ENCODE results near the gene C7orf57. TPM values are rescaled to one million over a fixed set of nuclear protein-coding genes. Genes with fewer than 3 reads are reported as not detected.

The C7orf57 gene
- total and polyA plus RNA-seq, 2 donors (not counting 1 experiment from before 2014, with no cell fraction given), result not detected

- no peak overlapping the region for H3K4me3 Mint-ChIP-seq
- TF ChIP-seq EZH2 (IDR thresholded peaks at IDR 0.05; ENCODE audit: borderline replicate concordance, insufficient read depth, low read depth, low read length, poor library complexity, severe bottlenecking) (no peak), CTCF (IDR thresholded peaks at IDR 0.05) (peak; percentile 97)
- no peaks in the 10 kb centered on the region for H3K9me3 ChIP-seq (ENCODE audit: control extremely low read depth in 1 of 3, control insufficient read depth in 2 of 3, insufficient read depth in 1 of 3, low read length in 2 of 3)
- H3K4me3 ChIP-seq (ENCODE audit: control extremely low read depth in 1 of 5, extremely low read depth in 1 of 5, insufficient read depth in 1 of 5, low read depth in 2 of 5, low read length in 4 of 5), result no peak overlapping the region
- 22% methylated on average over 7 of the region's 9 CpGs for WGBS (ENCODE audit: insufficient coverage)
- no peaks in the 10 kb centered on the region for H3K79me2 ChIP-seq (ENCODE audit: control insufficient read depth, insufficient read depth, low read length)
- no peaks in the 10 kb centered on the region for H4K20me1 ChIP-seq (ENCODE audit: control insufficient read depth, insufficient read depth, low read length, poor library complexity, severe bottlenecking)
- intact Hi-C loops (cut with micrococcal nuclease), result loop anchor here (1.0 to 2.0 kb wide), 4 partner anchors 25 to 165 kb away; partner anchors contain the start of gene C7orf57
- no peaks in the 10 kb centered on the region for H3K36me3 ChIP-seq (replicated peaks in 1 of 2; ENCODE audit: control extremely low read depth in 1 of 2, control insufficient read depth in 1 of 2, extremely low read depth in 1 of 2, insufficient read depth in 2 of 2, low read length in 1 of 2)
- peaks cover 0 to 3% of the 10 kb centered on the region in 2 donors for H3K4me1 ChIP-seq (ENCODE audit: control insufficient read depth in 2 of 2, insufficient read depth in 2 of 2, low read length in 2 of 2)
- H3K9me3 Mint-ChIP-seq (ENCODE audit: insufficient read depth), result no peaks in the 10 kb centered on the region
- peaks cover 3% of the 10 kb centered on the region for H3K27me3 Mint-ChIP-seq
- ChIA-PET CTCF (interaction anchor here (0.8 to 15.9 kb wide), 33 partner anchors 10 to 856 kb away, joined by 3 to 229 read pairs (median 4); partner anchors contain the start of gene UPP1), POLR2A (interaction anchor here (1.0 to 1.7 kb wide), 2 partner anchors 21 to 118 kb away, joined by 3 to 5 read pairs; partner anchors contain the start of gene UPP1)
- no peaks in the 10 kb centered on the region for H3K27me3 ChIP-seq (replicated peaks in 1 of 4; ENCODE audit: control extremely low read depth in 1 of 4, control insufficient read depth in 3 of 4, insufficient read depth in 4 of 4, low read length in 3 of 4)
- DNase-seq, result peak; percentile 85
- no peak overlapping the region for H3K9ac ChIP-seq (ENCODE audit: low read length)
- no peak overlapping the region for H3K27ac Mint-ChIP-seq
- peak; percentile 96 for ATAC-seq (ENCODE audit: low read depth)
- H2AFZ ChIP-seq (ENCODE audit: insufficient read depth, low read depth, low read length, poor library complexity, severe bottlenecking), result peak overlapping the region; percentile 30
- peaks cover 4% of the 10 kb centered on the region for H3K4me1 Mint-ChIP-seq
- H3K27ac ChIP-seq (ENCODE audit: low read length in 2 of 2), result no peak overlapping the region
- H3K4me2 ChIP-seq (replicated peaks; ENCODE audit: low read depth, low read length, poor library complexity, severe bottlenecking), result no peak overlapping the region
Measured at GRCh38 chr7:48109848-48110663, 74.7 kb downstream of the C7orf57 start.

DNA sequence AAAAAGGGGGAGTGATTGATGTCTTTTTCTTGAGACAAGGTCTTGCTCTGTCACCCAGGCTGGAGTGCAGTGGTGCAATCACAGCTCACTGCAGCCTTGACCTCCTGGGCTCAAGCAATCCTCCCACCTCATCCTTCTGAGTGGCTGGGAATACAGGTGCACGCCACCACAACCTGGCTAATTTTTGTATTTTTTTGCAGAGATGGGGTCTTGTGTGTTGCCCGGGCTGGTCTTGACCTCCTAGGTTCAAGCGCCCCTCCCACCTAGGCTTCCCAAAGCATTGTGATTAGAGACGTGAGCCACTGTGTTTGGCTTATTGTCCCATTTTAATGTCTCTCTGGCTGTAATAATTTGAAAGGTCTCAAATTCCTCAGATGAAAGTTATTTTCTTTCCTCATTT lies 75.5 kb downstream of the C7orf57 start:
- Histone ChIP-seq H3K4me2 (replicated peaks; ENCODE audit: low read depth, low read length, poor library complexity, severe bottlenecking) (no peak overlapping the region), H3K36me3 (replicated peaks in 1 of 2; ENCODE audit: control extremely low read depth in 1 of 2, control insufficient read depth in 1 of 2, extremely low read depth in 1 of 2, insufficient read depth in 2 of 2, low read length in 1 of 2) (no peaks in the 10 kb centered on the region), H4K20me1 (ENCODE audit: control insufficient read depth, insufficient read depth, low read length, poor library complexity, severe bottlenecking) (no peaks in the 10 kb centered on the region), H3K4me1 (ENCODE audit: control insufficient read depth in 2 of 2, insufficient read depth in 2 of 2, low read length in 2 of 2) (peaks cover 0 to 3% of the 10 kb centered on the region in 2 donors), H3K9ac (ENCODE audit: low read length) (no peak overlapping the region), H3K4me3 (ENCODE audit: control extremely low read depth in 1 of 5, extremely low read depth in 1 of 5, insufficient read depth in 1 of 5, low read depth in 2 of 5, low read length in 4 of 5) (no peak overlapping the region), H2AFZ (ENCODE audit: insufficient read depth, low read depth, low read length, poor library complexity, severe bottlenecking) (no peak overlapping the region), H3K79me2 (ENCODE audit: control insufficient read depth, insufficient read depth, low read length) (no peaks in the 10 kb centered on the region), H3K27me3 (replicated peaks in 1 of 4; ENCODE audit: control extremely low read depth in 1 of 4, control insufficient read depth in 3 of 4, insufficient read depth in 4 of 4, low read length in 3 of 4) (no peaks in the 10 kb centered on the region), H3K27ac (ENCODE audit: low read length in 2 of 2) (no peak overlapping the region), H3K9me3 (ENCODE audit: control extremely low read depth in 1 of 3, control insufficient read depth in 2 of 3, insufficient read depth in 1 of 3, low read length in 2 of 3) (no peaks in the 10 kb centered on the region)
- H3K27ac Mint-ChIP-seq, result no peak overlapping the region
- DNase-seq (no peak), ATAC-seq (ENCODE audit: low read depth) (no peak)
- H3K4me1 Mint-ChIP-seq, result peaks cover 4% of the 10 kb centered on the region
- H3K27me3 Mint-ChIP-seq, result peaks cover 3% of the 10 kb centered on the region
- no CpG with 5 or more reads among the region's 4 CpGs for WGBS (ENCODE audit: insufficient coverage)
- H3K9me3 Mint-ChIP-seq (ENCODE audit: insufficient read depth), result no peaks in the 10 kb centered on the region
- CTCF ChIA-PET, result interaction anchor here (0.8 to 15.9 kb wide), 28 partner anchors 9 to 857 kb away, joined by 3 to 229 read pairs (median 4); no protein-coding TSS in a partner anchor
- H3K4me3 Mint-ChIP-seq, result no peak overlapping the region
- POLR2A ChIA-PET, result no interaction called here
- TF ChIP-seq EZH2 (IDR thresholded peaks at IDR 0.05; ENCODE audit: borderline replicate concordance, insufficient read depth, low read depth, low read length, poor library complexity, severe bottlenecking), result no peak
- TF ChIP-seq CTCF (IDR thresholded peaks at IDR 0.05), result no peak
- intact Hi-C loops (cut with micrococcal nuclease), result loop anchor here (1.0 to 2.0 kb wide), 4 partner anchors 26 to 166 kb away; partner anchors contain the start of gene C7orf57
